ENCODE data around the gene ZMAT3. TPM values are rescaled to one million over a fixed set of nuclear protein-coding genes. Genes with fewer than 3 reads are reported as not detected.

ZMAT3 gene
- total and polyA plus RNA-seq, 2 of the 8 experiments (the other 6 are each of a cell fraction or from before 2014, with no cell fraction given), result 5.0 to 9.2 TPM

DNA sequence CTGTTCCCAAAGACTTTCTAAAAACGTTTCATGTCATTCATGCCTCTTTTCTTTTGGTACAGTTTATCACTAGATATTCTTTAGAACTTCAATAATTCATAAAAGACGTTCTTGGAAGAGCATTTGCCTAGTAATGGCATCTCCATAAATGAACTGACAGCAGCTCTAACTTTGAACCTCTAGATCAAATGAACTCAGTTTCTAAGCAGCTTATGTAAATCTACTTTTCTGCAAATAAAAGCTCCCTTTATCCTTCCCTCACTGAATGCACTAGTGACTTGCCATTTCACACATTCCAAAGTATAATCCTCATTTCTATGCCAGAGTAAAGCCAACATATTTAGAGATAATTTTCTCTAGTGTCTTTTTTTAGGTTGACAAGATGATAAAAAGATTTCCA lies 85.2 kb downstream of the ZMAT3 start (continued):
- TF ChIP-seq, protein P1, sequence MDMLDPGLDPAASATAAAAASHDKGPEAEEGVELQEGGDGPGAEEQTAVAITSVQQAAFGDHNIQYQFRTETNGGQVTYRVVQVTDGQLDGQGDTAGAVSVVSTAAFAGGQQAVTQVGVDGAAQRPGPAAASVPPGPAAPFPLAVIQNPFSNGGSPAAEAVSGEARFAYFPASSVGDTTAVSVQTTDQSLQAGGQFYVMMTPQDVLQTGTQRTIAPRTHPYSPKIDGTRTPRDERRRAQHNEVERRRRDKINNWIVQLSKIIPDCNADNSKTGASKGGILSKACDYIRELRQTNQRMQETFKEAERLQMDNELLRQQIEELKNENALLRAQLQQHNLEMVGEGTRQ (IDR thresholded peaks at IDR 0.05; ENCODE audit: low read length), result no peak
